CD8-positive, alpha-beta memory T cell (primary cell): Measurements from ENCODE around the gene OR5K2. TPM values are rescaled to one million over a fixed set of nuclear protein-coding genes. Genes with fewer than 3 reads are reported as not detected.

Experiments used
- CTCF ChIA-PET: fragments of 350-600 bp; sonication (Branson Sonifier 250); formaldehyde crosslinking; loops from one replicate; lab custom pipeline; 2021; ENCODE audit warnings: antibody characterized with exemption; lab: Charles Lee
- POLR2A ChIA-PET: fragments of 350-600 bp; sonication (Branson Sonifier 250); formaldehyde crosslinking; loops from one replicate; lab custom pipeline; 2021; ENCODE audit warnings: antibody characterized with exemption; lab: Charles Lee
- DNase-seq, 5 donors: peaks; one replicate each; pipeline versions ENCODE4 v3.0.0 to v3.0.0-alpha.2; 2020 to 2022; ENCODE audit warnings: mixed read lengths in 1 of 5
- H3K27ac ChIP-seq: one replicate; pipeline ENCODE4 v1.7.0; 2013; ENCODE audit warnings: low read depth, mild to moderate bottlenecking, low read length, moderate library complexity
- H3K27me3 ChIP-seq: 2 replicates; pipeline ENCODE4 v1.7.0; 2013; ENCODE audit warnings: low read length, mild to moderate bottlenecking; ENCODE audit not compliant: insufficient read depth, poor library complexity, severe bottlenecking
- H3K36me3 ChIP-seq: 2 replicates; pipeline ENCODE4 v1.7.0; 2013; ENCODE audit warnings: mild to moderate bottlenecking, low read length, moderate library complexity; ENCODE audit not compliant: insufficient read depth
- H3K4me1 ChIP-seq: 2 replicates; pipeline ENCODE4 v1.7.0; 2013; ENCODE audit warnings: mild to moderate bottlenecking, low read length, moderate library complexity; ENCODE audit not compliant: insufficient read depth
- H3K4me3 ChIP-seq: 2 replicates; pipeline ENCODE4 v1.7.0; 2013; ENCODE audit warnings: mild to moderate bottlenecking, low read length
- H3K9me3 ChIP-seq: 2 replicates; pipeline ENCODE4 v1.7.0; 2013; ENCODE audit warnings: mild to moderate bottlenecking, low read length
- H3K27ac Mint-ChIP-seq, 8 donors: one replicate each; pipeline ENCODE4 v1.8.0; 2020 to 2021; ENCODE audit warnings: mixed read lengths in 8 of 8, mild to moderate bottlenecking in 6 of 8, inconsistent platforms in 3 of 8, moderate library complexity in 3 of 8
- H3K27me3 Mint-ChIP-seq, 2 donors: one replicate each; pipeline ENCODE4 v1.8.0; 2020 to 2021; ENCODE audit warnings: mixed read lengths in 2 of 2, mild to moderate bottlenecking in 1 of 2, moderate library complexity in 1 of 2
- H3K36me3 Mint-ChIP-seq, 3 donors: one replicate each; pipeline ENCODE4 v1.8.0; 2020 to 2021; ENCODE audit warnings: mixed read lengths in 3 of 3, inconsistent platforms in 1 of 3, mild to moderate bottlenecking in 1 of 3
- H3K4me1 Mint-ChIP-seq, 3 donors: one replicate each; pipeline ENCODE4 v1.8.0; 2020 to 2021; ENCODE audit warnings: mixed read lengths in 3 of 3, inconsistent platforms in 1 of 3, mild to moderate bottlenecking in 1 of 3
- H3K4me3 Mint-ChIP-seq, 7 donors: one replicate each; pipeline ENCODE4 v1.8.0; 2020 to 2021; ENCODE audit warnings: mixed read lengths in 7 of 7, mild to moderate bottlenecking in 6 of 7, moderate library complexity in 4 of 7, inconsistent platforms in 2 of 7
- H3K9me3 Mint-ChIP-seq, 5 donors: one replicate each; pipeline ENCODE4 v1.8.0; 2020 to 2022; ENCODE audit warnings: mixed read lengths in 5 of 5, mild to moderate bottlenecking in 3 of 5, moderate library complexity in 2 of 5, inconsistent platforms in 1 of 5
- polyA plus RNA-seq: library from polyadenylated mRNA; unstranded; fragments of 300-500 nt; fragmentation: Illumina TruSeq; gene quantifications from one replicate; pipeline ENCODE4 v1.2.3, GENCODE V29; 2021
- total RNA-seq, 2 experiments: library from RNA; stranded (reverse); gene quantifications; one replicate each; pipeline ENCODE4 v1.2.3, GENCODE V29; 2021

OR5K2 gene
- total and polyA plus RNA-seq, 3 experiments from 2014 or later, result not detected

- H3K4me1 Mint-ChIP-seq, result peaks cover 21 to 67% (median 65%) of the 10 kb centered on the region in 3 donors
- Histone ChIP-seq H3K36me3 (no peaks in the 10 kb centered on the region), H3K27me3 (no peaks in the 10 kb centered on the region), H3K9me3 (no peaks in the 10 kb centered on the region), H3K4me1 (no peaks in the 10 kb centered on the region), H3K4me3 (no peak overlapping the region), H3K27ac (no peak overlapping the region)
- no peaks in the 10 kb centered on the region for H3K9me3 Mint-ChIP-seq
- H3K36me3 Mint-ChIP-seq, result peaks cover 0 to 8% (median 0%) of the 10 kb centered on the region in 3 donors
- peak overlapping the region in 5 of 8 donors; percentile 28 to 89 (median 39) for H3K27ac Mint-ChIP-seq
- CTCF ChIA-PET, result interaction anchor here (0.9 to 2.3 kb wide), 4 partner anchors 9 to 59 kb away, joined by 3 to 12 read pairs (median 4); partner anchors contain the start of gene CLDND1
- POLR2A ChIA-PET, result interaction anchor here (0.7 to 2.2 kb wide), 4 partner anchors 9 to 41 kb away, joined by 3 to 15 read pairs (median 6); partner anchors contain the start of gene CLDND1
- no peaks in the 10 kb centered on the region for H3K27me3 Mint-ChIP-seq
- peak overlapping the region; percentile 18 to 84 (median 63) for H3K4me3 Mint-ChIP-seq
- no peak for DNase-seq
Observed at GRCh38 chr3:98532275-98532637, 34.8 kb downstream of the OR5K2 start.

- no peaks in the 10 kb centered on the region for H3K36me3 ChIP-seq
- H3K4me3 ChIP-seq, result no peak overlapping the region
- H3K27ac ChIP-seq, result no peak overlapping the region
- Mint-ChIP-seq H3K27me3 (no peaks in the 10 kb centered on the region), H3K9me3 (no peaks in the 10 kb centered on the region), H3K36me3 (peaks cover 0 to 9% (median 0%) of the 10 kb centered on the region in 3 donors), H3K27ac (peak overlapping the region in 5 of 8 donors; percentile 4 to 89 (median 32)), H3K4me1 (peaks cover 21 to 64% (median 62%) of the 10 kb centered on the region in 3 donors), H3K4me3 (peak overlapping the region; percentile 47 to 84 (median 63))
- DNase-seq, result no peak
- no peaks in the 10 kb centered on the region for H3K4me1 ChIP-seq
- ChIA-PET CTCF (interaction anchor here (1.2 to 2.3 kb wide), 4 partner anchors 19 to 58 kb away, joined by 3 to 12 read pairs (median 4); no protein-coding TSS in a partner anchor), POLR2A (interaction anchor here (0.7 to 2.2 kb wide), 3 partner anchors 10 to 40 kb away, joined by 3 to 15 read pairs (median 4); partner anchors contain the start of gene CLDND1)
- no peaks in the 10 kb centered on the region for H3K27me3 ChIP-seq
- no peaks in the 10 kb centered on the region for H3K9me3 ChIP-seq
Observed at GRCh38 chr3:98532709-98533571, 35.5 kb downstream of the OR5K2 start.

- POLR2A ChIA-PET, result interaction anchor here (1.1 to 1.2 kb wide), 2 partner anchors 11 to 26 kb away, joined by 5 to 7 read pairs; partner anchors contain the start of gene CLDND1
- H3K27me3 Mint-ChIP-seq, result no peaks in the 10 kb centered on the region
- no peaks in the 10 kb centered on the region for H3K9me3 Mint-ChIP-seq
- Histone ChIP-seq H3K9me3 (no peaks in the 10 kb centered on the region), H3K27ac (no peak overlapping the region), H3K4me1 (no peaks in the 10 kb centered on the region), H3K36me3 (no peaks in the 10 kb centered on the region), H3K27me3 (no peaks in the 10 kb centered on the region), H3K4me3 (no peak overlapping the region)
- H3K4me1 Mint-ChIP-seq, result peaks cover 18 to 65% (median 63%) of the 10 kb centered on the region in 3 donors
- H3K27ac Mint-ChIP-seq, result peak overlapping the region in 2 of 8 donors; percentile 19 to 89
- H3K36me3 Mint-ChIP-seq, result peaks cover 0 to 13% (median 0%) of the 10 kb centered on the region in 3 donors
- CTCF ChIA-PET, result no interaction called here
- peak overlapping the region in 4 of 7 donors; percentile 62 to 84 (median 71) for H3K4me3 Mint-ChIP-seq
- DNase-seq, result no peak
Observed at GRCh38 chr3:98534168-98534567, 36.7 kb downstream of the OR5K2 start.

GRCh38 chr3:98534734-98535133 lies 37.3 kb downstream of the OR5K2 start:
- Mint-ChIP-seq H3K4me1 (peaks cover 18 to 66% (median 63%) of the 10 kb centered on the region in 3 donors), H3K27me3 (no peaks in the 10 kb centered on the region), H3K9me3 (no peaks in the 10 kb centered on the region), H3K36me3 (peaks cover 0 to 13% (median 0%) of the 10 kb centered on the region in 3 donors), H3K4me3 (peak overlapping the region in 2 of 7 donors; percentile 43 to 64), H3K27ac (peak overlapping the region in 1 of 8 donors; percentile 70)
- no peak overlapping the region for H3K27ac ChIP-seq
- no peak for DNase-seq
- no peaks in the 10 kb centered on the region for H3K9me3 ChIP-seq
- no peaks in the 10 kb centered on the region for H3K4me1 ChIP-seq
- CTCF ChIA-PET, result no interaction called here
- H3K27me3 ChIP-seq, result no peaks in the 10 kb centered on the region
- no peak overlapping the region for H3K4me3 ChIP-seq
- H3K36me3 ChIP-seq, result no peaks in the 10 kb centered on the region
- POLR2A ChIA-PET, result interaction anchor here (0.6 to 1.2 kb wide), 3 partner anchors 12 to 30 kb away, joined by 3 to 7 read pairs (median 5); partner anchors contain the start of gene CLDND1

GRCh38 chr3:98536456-98537017 lies 39.1 kb downstream of the OR5K2 start:
- ChIA-PET POLR2A (interaction anchor here (1.1 to 2.8 kb wide), 5 partner anchors 11 to 36 kb away, joined by 3 to 21 read pairs (median 6); no protein-coding TSS in a partner anchor), CTCF (interaction anchor here (1.2 to 1.4 kb wide), 3 partner anchors 9 to 38 kb away, joined by 3 to 5 read pairs (median 5); partner anchors contain the start of gene CLDND1)
- H3K27ac ChIP-seq, result no peak overlapping the region
- Mint-ChIP-seq H3K4me3 (peak overlapping the region in 4 of 7 donors; percentile 35 to 77 (median 66)), H3K36me3 (peaks cover 0 to 13% (median 1%) of the 10 kb centered on the region in 3 donors), H3K9me3 (no peaks in the 10 kb centered on the region), H3K27ac (peak overlapping the region in 3 of 8 donors; percentile 50 to 67 (median 65)), H3K27me3 (no peaks in the 10 kb centered on the region), H3K4me1 (peaks cover 30 to 70% (median 62%) of the 10 kb centered on the region in 3 donors)
- H3K36me3 ChIP-seq, result no peaks in the 10 kb centered on the region
- no peaks in the 10 kb centered on the region for H3K9me3 ChIP-seq
- H3K27me3 ChIP-seq, result no peaks in the 10 kb centered on the region
- no peak overlapping the region for H3K4me3 ChIP-seq
- H3K4me1 ChIP-seq, result no peaks in the 10 kb centered on the region
- no peak for DNase-seq

- ChIA-PET CTCF (interaction anchor here (1.6 kb wide), 1 partner anchor 15 kb away, joined by 4 read pairs; no protein-coding TSS in a partner anchor), POLR2A (interaction anchor here (1.4 to 2.2 kb wide), 3 partner anchors 16 to 53 kb away, joined by 3 to 11 read pairs (median 8); no protein-coding TSS in a partner anchor)
- no peak overlapping the region for H3K4me3 ChIP-seq
- H3K4me1 ChIP-seq, result no peaks in the 10 kb centered on the region
- H3K27ac ChIP-seq, result no peak overlapping the region
- DNase-seq, result no peak
- Mint-ChIP-seq H3K4me1 (peaks cover 20 to 68% (median 67%) of the 10 kb centered on the region in 3 donors), H3K27me3 (no peaks in the 10 kb centered on the region), H3K9me3 (no peaks in the 10 kb centered on the region), H3K36me3 (peaks cover 0 to 10% (median 7%) of the 10 kb centered on the region in 3 donors), H3K4me3 (peak overlapping the region in 6 of 7 donors; percentile 17 to 74 (median 49)), H3K27ac (peak overlapping the region; percentile 17 to 91 (median 74))
- no peaks in the 10 kb centered on the region for H3K9me3 ChIP-seq
- H3K36me3 ChIP-seq, result no peaks in the 10 kb centered on the region
- H3K27me3 ChIP-seq, result no peaks in the 10 kb centered on the region
Observed at GRCh38 chr3:98540346-98540745, 42.9 kb downstream of the OR5K2 start.

GRCh38 chr3:98541695-98542094 lies 44.2 kb downstream of the OR5K2 start:
- peaks cover 0 to 7% (median 5%) of the 10 kb centered on the region in 3 donors for H3K36me3 Mint-ChIP-seq
- H3K27me3 Mint-ChIP-seq, result no peaks in the 10 kb centered on the region
- no peak overlapping the region for H3K4me3 ChIP-seq
- peak overlapping the region in 4 of 8 donors; percentile 12 to 78 (median 54) for H3K27ac Mint-ChIP-seq
- no peaks in the 10 kb centered on the region for H3K9me3 Mint-ChIP-seq
- H3K9me3 ChIP-seq, result no peaks in the 10 kb centered on the region
- peak overlapping the region in 1 of 7 donors; percentile 2 for H3K4me3 Mint-ChIP-seq
- POLR2A ChIA-PET, result interaction anchor here (1.0 to 2.2 kb wide), 3 partner anchors 15 to 52 kb away, joined by 3 to 8 read pairs (median 5); no protein-coding TSS in a partner anchor
- CTCF ChIA-PET, result interaction anchor here (0.8 to 1.6 kb wide), 2 partner anchors 14 to 31 kb away, joined by 3 to 4 read pairs; no protein-coding TSS in a partner anchor
- DNase-seq, result no peak
- H3K27me3 ChIP-seq, result no peaks in the 10 kb centered on the region
- peaks cover 26 to 69% (median 67%) of the 10 kb centered on the region in 3 donors for H3K4me1 Mint-ChIP-seq
- no peaks in the 10 kb centered on the region for H3K4me1 ChIP-seq
- no peaks in the 10 kb centered on the region for H3K36me3 ChIP-seq
- H3K27ac ChIP-seq, result no peak overlapping the region
